RWPE1 (cell line): ENCODE data around the gene EDRF1.

Experiments
- CTCF ChIA-PET: fragments of 350-600 bp; sonication (Branson Sonifier 250); formaldehyde crosslinking; extraction: SDS; loops from one replicate; lab custom pipeline; 2021; lab: Yijun Ruan, JAX
- POLR2A ChIA-PET: fragments of 400-600 bp; formaldehyde crosslinking; extraction: SDS; loops from one replicate; lab custom pipeline; 2020; ENCODE audit warnings: antibody characterized with exemption; ENCODE audit not compliant: low non-redundant PET; lab: Yijun Ruan, JAX
- DNase-seq: peaks from one replicate; pipeline ENCODE4 v3.0.0; 2012; ENCODE audit warnings: low spot score
- H3K27ac ChIP-seq: fragments of 450-650 bp; 2 replicates; pipeline ENCODE4 v1.5.1; 2017
- TF ChIP-seq, protein P1 (sequence below): fragments of 450-650 bp; conservative IDR thresholded peaks from 2 replicates; pipeline ENCODE4 v1.5.1; 2017; ENCODE audit warnings: low read depth, mild to moderate bottlenecking

EDRF1 gene

DNA sequence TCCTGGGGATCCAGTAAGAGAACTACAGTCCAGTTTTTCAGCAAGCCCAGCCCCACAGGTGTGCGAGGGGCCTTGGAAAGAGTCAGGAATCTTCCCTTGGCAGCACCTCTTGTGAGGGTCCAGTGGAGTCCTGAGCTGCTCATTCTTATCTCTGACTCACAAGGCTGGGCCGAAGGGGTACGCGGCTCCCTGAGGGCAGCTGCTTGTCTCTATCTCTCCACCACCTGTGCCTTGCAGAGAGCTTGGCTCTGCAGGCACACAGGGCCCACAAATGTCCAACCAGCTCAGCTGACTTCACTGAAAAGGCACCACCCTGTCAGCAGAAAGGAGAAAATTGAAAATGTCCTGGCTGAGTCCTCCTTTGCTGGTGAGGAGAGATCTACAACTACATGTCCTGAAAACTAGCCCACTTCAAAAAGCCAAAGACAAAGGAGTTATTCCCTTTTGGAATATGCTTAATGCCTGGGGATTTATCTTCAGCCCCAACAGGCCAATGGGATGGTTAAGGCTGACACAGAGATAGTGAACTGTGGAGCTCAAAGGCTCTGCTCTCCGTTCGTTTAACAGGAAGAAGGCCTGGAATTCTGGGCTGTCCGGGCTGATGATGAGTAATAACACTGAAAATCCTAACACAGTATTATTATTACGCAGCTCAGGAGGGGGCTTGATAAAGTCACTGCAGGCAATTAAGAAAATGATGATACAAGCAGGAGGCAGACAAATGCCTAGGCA is 80.1 kb downstream of the EDRF1 start:
- DNase-seq, result no peak
- ChIA-PET POLR2A (no interaction called here), CTCF (no interaction called here)

DNA sequence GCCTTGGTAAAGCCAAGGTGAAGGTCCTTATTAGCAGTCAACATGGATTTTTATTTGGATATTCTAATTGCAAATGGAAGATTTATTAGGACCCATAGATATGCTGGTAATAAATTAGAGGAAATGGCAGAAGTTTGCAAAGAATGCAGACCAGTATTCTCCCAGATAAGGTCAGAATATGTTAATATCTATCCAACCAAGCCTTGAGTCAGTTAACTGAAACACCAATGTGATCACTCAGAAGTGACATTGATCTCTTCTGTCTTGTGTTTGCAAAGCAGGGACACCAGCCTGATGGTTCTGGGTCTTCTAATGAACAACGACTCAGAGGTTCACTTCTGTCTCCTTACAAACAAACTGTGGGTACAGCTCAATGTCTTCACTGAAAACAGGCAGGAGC is 82.1 kb downstream of the EDRF1 start:
- POLR2A ChIA-PET, result no interaction called here

More for the DNA sequence above, 80.1 kb downstream of the EDRF1 start:
- no peak overlapping the region for H3K27ac ChIP-seq
- TF ChIP-seq, protein P1, sequence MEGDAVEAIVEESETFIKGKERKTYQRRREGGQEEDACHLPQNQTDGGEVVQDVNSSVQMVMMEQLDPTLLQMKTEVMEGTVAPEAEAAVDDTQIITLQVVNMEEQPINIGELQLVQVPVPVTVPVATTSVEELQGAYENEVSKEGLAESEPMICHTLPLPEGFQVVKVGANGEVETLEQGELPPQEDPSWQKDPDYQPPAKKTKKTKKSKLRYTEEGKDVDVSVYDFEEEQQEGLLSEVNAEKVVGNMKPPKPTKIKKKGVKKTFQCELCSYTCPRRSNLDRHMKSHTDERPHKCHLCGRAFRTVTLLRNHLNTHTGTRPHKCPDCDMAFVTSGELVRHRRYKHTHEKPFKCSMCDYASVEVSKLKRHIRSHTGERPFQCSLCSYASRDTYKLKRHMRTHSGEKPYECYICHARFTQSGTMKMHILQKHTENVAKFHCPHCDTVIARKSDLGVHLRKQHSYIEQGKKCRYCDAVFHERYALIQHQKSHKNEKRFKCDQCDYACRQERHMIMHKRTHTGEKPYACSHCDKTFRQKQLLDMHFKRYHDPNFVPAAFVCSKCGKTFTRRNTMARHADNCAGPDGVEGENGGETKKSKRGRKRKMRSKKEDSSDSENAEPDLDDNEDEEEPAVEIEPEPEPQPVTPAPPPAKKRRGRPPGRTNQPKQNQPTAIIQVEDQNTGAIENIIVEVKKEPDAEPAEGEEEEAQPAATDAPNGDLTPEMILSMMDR, result no peak

DNA sequence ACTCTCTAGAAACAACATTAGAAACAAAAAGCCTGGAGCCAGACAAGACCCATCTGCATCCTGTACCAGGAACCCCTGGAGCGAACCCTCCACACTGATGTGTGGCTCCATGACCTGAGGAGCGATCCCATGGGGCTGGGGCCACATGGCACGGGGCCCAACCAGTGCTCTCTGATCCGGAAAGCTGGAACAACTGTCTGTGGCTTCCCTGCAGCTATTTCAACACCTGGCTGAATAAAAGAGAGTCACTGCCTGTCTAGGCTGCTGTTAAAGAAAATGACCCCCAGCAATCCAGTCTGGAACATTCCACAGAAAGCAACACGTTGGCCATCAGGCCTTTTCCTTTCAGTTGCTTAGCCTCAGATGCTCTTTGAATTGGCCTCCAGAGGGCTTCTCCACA is 82.6 kb downstream of the EDRF1 start:
- H3K27ac ChIP-seq, result no peak overlapping the region
- POLR2A ChIA-PET, result no interaction called here
- CTCF ChIA-PET, result no interaction called here
- no peak for DNase-seq
- TF ChIP-seq, protein P1, result no peak

More for the DNA sequence above, 82.1 kb downstream of the EDRF1 start:
- no peak for DNase-seq
- CTCF ChIA-PET, result interaction anchor here (0.5 kb wide), 1 partner anchor 1342 kb away, joined by 3 read pairs; no protein-coding TSS in a partner anchor
- H3K27ac ChIP-seq, result no peak overlapping the region
- TF ChIP-seq, protein P1, result no peak

DNA sequence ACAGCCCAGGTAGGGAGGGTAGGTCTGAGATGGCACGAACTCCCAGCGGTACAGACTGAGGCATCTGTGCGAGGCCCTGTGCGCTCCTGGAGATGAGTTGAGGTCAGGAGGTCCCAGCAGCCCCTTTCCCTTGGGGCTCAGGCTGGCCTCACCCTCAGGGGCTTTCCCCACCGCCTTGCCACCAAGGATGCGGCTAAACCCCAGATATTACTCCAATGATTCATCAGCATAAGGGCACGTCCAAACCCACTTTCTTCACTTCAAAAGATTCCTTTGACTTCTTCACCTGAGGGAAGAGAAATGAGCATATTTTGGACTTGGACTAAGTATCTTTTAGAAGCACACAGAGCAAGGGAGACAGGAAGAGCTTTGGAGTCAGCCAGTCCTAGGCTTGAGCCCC is 83.2 kb downstream of the EDRF1 start:
- ChIA-PET CTCF (interaction anchor here (0.5 kb wide), 1 partner anchor 1280 kb away, joined by 5 read pairs; no protein-coding TSS in a partner anchor), POLR2A (no interaction called here)
- TF ChIP-seq, protein P1, result no peak
- H3K27ac ChIP-seq, result no peak overlapping the region
- no peak for DNase-seq

DNA sequence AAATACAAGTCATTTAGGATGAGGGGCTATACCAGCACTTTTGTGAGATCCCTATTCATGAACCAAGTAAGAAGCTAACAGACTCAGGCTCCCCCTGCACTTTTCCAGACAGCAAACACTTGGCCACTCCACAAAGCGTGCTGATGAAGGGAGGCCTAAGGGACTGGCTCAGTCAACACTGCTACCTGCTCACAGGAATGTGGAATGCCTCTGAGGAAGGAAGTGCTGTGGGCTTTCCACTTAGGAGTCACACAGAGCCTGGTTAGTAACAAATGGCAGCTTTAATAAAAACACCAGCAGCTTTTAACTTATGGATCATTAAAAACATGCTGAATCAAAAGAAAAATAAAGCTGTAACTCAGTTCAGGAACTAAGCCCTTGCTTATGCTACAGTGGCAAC is 88.5 kb downstream of the EDRF1 start:
- POLR2A ChIA-PET, result no interaction called here
- CTCF ChIA-PET, result no interaction called here
- DNase-seq, result no peak
- TF ChIP-seq, protein P1, result no peak
- H3K27ac ChIP-seq, result no peak overlapping the region

DNA sequence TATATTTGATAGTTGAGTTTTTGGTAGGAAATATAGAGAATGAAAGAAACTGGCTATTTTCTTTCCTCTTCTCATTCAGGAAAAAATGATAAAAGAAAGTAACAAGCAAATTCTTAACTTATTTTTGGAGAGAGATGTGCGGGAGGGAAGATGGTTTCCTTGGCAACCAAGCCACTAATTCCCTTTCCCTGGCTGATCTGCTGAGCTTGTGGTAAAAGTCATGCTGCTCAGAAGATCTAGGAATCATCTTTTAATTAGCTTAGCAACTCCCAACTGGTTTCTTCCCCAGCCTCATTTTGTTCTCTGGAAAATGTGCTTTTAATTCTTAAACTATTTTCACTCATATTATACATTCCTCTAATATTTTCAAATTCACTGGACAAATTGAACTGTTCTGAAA is 91.7 kb downstream of the EDRF1 start:
- DNase-seq, result no peak
- TF ChIP-seq, protein P1, result no peak
- CTCF ChIA-PET, result no interaction called here

More for the DNA sequence above, 91.7 kb downstream of the EDRF1 start:
- H3K27ac ChIP-seq, result no peak overlapping the region
- POLR2A ChIA-PET, result no interaction called here
